Loucy (cell line): ENCODE measurements around the gene MACROD2.

Experiments used
- H2AFZ ChIP-seq: fragments of 200-600 bp; sonication (generic); 2 replicates; pipeline ENCODE4 v1.6.0; 2016; ENCODE audit warnings: antibody characterized with exemption, mild to moderate bottlenecking, low read length, moderate library complexity
- H3F3A ChIP-seq: fragments of 200-600 bp; 2 replicates; pipeline ENCODE4 v1.6.0; 2016; ENCODE audit warnings: antibody characterized with exemption, low read depth, mild to moderate bottlenecking
- H3K27me3 ChIP-seq: fragments of 200-600 bp; sonication (generic); 2 replicates; pipeline ENCODE4 v1.6.1; 2014; ENCODE audit warnings: low read length, mild to moderate bottlenecking; ENCODE audit not compliant: insufficient read depth, poor library complexity, severe bottlenecking
- H3K36me3 ChIP-seq: fragments of 200-600 bp; sonication (generic); 2 replicates; pipeline ENCODE4 v1.6.1; 2016; ENCODE audit warnings: low read length; ENCODE audit not compliant: insufficient read depth
- H3K4me1 ChIP-seq: fragments of 200-600 bp; sonication (generic); 2 replicates; pipeline ENCODE4 v1.5.1; 2014; ENCODE audit warnings: low read length, mild to moderate bottlenecking; ENCODE audit not compliant: insufficient read depth, poor library complexity, severe bottlenecking
- H3K4me2 ChIP-seq: fragments of 200-600 bp; sonication (generic); 2 replicates; pipeline ENCODE4 v1.6.0; 2014; ENCODE audit warnings: antibody characterized with exemption, low read length, low read depth, mild to moderate bottlenecking; ENCODE audit not compliant: poor library complexity, severe bottlenecking
- H3K4me3 ChIP-seq: fragments of 200-600 bp; sonication (generic); 2 replicates; pipeline ENCODE4 v1.5.1; 2014; ENCODE audit warnings: low read length, mild to moderate bottlenecking, mixed read lengths; ENCODE audit not compliant: poor library complexity, severe bottlenecking
- H3K79me2 ChIP-seq: fragments of 200-600 bp; sonication (generic); 2 replicates; pipeline ENCODE4 v1.6.1; 2014; ENCODE audit warnings: low read length; ENCODE audit not compliant: insufficient read depth
- H3K9ac ChIP-seq: fragments of 200-600 bp; sonication (generic); 2 replicates; pipeline ENCODE4 v1.6.0; 2014; ENCODE audit warnings: mild to moderate bottlenecking, low read depth, low read length, moderate library complexity; ENCODE audit not compliant: poor library complexity, severe bottlenecking
- H3K9me2 ChIP-seq: fragments of 200-600 bp; sonication (generic); replicated peaks from 2 replicates; pipeline ENCODE4 v1.6.1; 2016; ENCODE audit warnings: low read depth, low read length, mixed read lengths
- H3K9me3 ChIP-seq: fragments of 200-600 bp; sonication (generic); 2 replicates; pipeline ENCODE4 v1.6.1; 2014; ENCODE audit warnings: mild to moderate bottlenecking, antibody characterized with exemption, low read length, low read depth; ENCODE audit not compliant: insufficient read depth
- H4K20me1 ChIP-seq: fragments of 200-600 bp; sonication (generic); 2 replicates; pipeline ENCODE4 v1.6.0; 2014; ENCODE audit warnings: antibody characterized with exemption, low read length, mild to moderate bottlenecking; ENCODE audit not compliant: insufficient read depth, poor library complexity, severe bottlenecking
- EZH2phosphoT487 ChIP-seq: fragments of 200-600 bp; IDR thresholded peaks from 2 replicates; pipeline ENCODE4 v1.6.1; 2018; ENCODE audit warnings: antibody characterized with exemption, mild to moderate bottlenecking, moderate library complexity, borderline replicate concordance
- TF ChIP-seq, protein P1 (sequence below): fragments of 200-600 bp; sonication (generic); conservative IDR thresholded peaks from 2 replicates; pipeline ENCODE4 v1.5.1; 2014; ENCODE audit warnings: mild to moderate bottlenecking, antibody characterized with exemption, low read length

The MACROD2 gene

DNA sequence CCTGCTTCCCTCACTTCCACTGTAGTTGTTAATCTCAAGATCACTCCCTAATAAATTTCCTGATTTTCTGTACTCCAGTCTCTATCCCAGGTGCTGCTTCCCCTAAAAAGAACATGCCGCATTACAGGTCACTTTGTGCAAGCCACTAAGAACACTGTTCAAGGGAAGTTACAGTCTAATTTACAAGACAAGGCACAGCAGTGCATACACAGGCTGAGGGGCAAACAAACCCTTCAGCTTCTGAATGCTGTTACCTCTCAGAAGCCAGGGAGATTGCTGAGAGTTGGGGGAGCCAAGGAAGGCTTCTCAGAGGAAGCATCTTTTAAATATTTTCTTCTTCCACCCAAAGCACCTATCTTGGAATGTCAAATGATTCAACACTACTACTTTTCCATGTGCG is 787.4 kb downstream of the MACROD2 start:
- H3K79me2 ChIP-seq = no peaks in the 10 kb centered on the region
- no peaks in the 10 kb centered on the region for H3K27me3 ChIP-seq
- H3K4me2 ChIP-seq = no peak overlapping the region
- no peaks in the 10 kb centered on the region for H3K36me3 ChIP-seq
- H3K4me3 ChIP-seq = no peak overlapping the region
- no peaks in the 10 kb centered on the region for H3K9me2 ChIP-seq
- H3K9ac ChIP-seq = no peak overlapping the region
- H3K4me1 ChIP-seq = no peaks in the 10 kb centered on the region
- no peaks in the 10 kb centered on the region for H3F3A ChIP-seq
- H3K9me3 ChIP-seq = no peaks in the 10 kb centered on the region
- no peak for TF ChIP-seq EZH2phosphoT487
- TF ChIP-seq, protein P1, sequence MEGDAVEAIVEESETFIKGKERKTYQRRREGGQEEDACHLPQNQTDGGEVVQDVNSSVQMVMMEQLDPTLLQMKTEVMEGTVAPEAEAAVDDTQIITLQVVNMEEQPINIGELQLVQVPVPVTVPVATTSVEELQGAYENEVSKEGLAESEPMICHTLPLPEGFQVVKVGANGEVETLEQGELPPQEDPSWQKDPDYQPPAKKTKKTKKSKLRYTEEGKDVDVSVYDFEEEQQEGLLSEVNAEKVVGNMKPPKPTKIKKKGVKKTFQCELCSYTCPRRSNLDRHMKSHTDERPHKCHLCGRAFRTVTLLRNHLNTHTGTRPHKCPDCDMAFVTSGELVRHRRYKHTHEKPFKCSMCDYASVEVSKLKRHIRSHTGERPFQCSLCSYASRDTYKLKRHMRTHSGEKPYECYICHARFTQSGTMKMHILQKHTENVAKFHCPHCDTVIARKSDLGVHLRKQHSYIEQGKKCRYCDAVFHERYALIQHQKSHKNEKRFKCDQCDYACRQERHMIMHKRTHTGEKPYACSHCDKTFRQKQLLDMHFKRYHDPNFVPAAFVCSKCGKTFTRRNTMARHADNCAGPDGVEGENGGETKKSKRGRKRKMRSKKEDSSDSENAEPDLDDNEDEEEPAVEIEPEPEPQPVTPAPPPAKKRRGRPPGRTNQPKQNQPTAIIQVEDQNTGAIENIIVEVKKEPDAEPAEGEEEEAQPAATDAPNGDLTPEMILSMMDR = no peak
- H4K20me1 ChIP-seq = no peaks in the 10 kb centered on the region
- H2AFZ ChIP-seq = no peak overlapping the region

DNA sequence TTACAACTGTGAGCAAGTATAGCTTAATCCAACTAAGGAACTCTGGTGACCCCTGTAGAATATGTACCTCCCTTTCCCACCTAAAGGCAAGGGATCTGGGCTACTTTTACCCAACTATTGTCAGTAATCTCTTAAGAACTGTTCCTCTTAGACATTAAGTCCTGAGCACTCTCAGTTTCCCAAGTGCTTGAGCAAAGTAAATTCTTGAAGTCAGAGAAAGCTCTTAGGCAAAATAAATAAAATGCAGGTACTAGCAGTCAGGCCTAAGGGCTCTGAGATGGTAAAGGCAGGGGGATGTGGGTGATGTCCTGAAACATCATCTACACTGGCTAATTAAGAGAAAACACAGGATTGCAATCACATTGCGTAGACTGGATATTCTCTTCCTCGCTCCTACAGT is 788.5 kb downstream of the MACROD2 start:
- Histone ChIP-seq H3K9me3 (no peaks in the 10 kb centered on the region), H3K4me2 (no peak overlapping the region), H3K27me3 (no peaks in the 10 kb centered on the region), H3K36me3 (no peaks in the 10 kb centered on the region), H3K9me2 (no peaks in the 10 kb centered on the region), H2AFZ (no peak overlapping the region), H4K20me1 (no peaks in the 10 kb centered on the region), H3K79me2 (no peaks in the 10 kb centered on the region), H3K9ac (no peak overlapping the region), H3F3A (no peaks in the 10 kb centered on the region), H3K4me3 (no peak overlapping the region), H3K4me1 (no peaks in the 10 kb centered on the region)
- TF ChIP-seq, protein P1 = no peak
- TF ChIP-seq EZH2phosphoT487 = no peak

- Histone ChIP-seq H3K9ac (no peak overlapping the region), H3K4me2 (no peak overlapping the region), H3K4me3 (no peak overlapping the region), H3K4me1 (no peaks in the 10 kb centered on the region), H3K27me3 (no peaks in the 10 kb centered on the region), H2AFZ (no peak overlapping the region), H4K20me1 (no peaks in the 10 kb centered on the region), H3F3A (no peaks in the 10 kb centered on the region), H3K36me3 (no peaks in the 10 kb centered on the region), H3K9me3 (no peaks in the 10 kb centered on the region), H3K79me2 (no peaks in the 10 kb centered on the region), H3K9me2 (no peaks in the 10 kb centered on the region)
- TF ChIP-seq, protein P1 = no peak
- no peak for TF ChIP-seq EZH2phosphoT487
Observed at GRCh38 chr20:14785065-14785743, 789.9 kb downstream of the MACROD2 start.
